Hepatocyte (in vitro differentiated cells): ENCODE results near the gene PDZRN4.

Experiments
- EZH2 ChIP-seq: fragments of 200-600 bp; sonication (generic); IDR thresholded peaks from 2 replicates; pipeline ENCODE4 v1.6.1; 2016; ENCODE audit warnings: antibody characterized with exemption, mild to moderate bottlenecking, borderline replicate concordance
- EZH2phosphoT487 ChIP-seq: fragments of 200-600 bp; sonication (generic); IDR thresholded peaks from one replicate; pipeline ENCODE4 v1.6.1; 2018; ENCODE audit warnings: antibody characterized with exemption, mild to moderate bottlenecking, low read depth, moderate library complexity; ENCODE audit not compliant: unreplicated experiment, severe bottlenecking
- TF ChIP-seq, protein P1 (sequence below): fragments of 200-600 bp; sonication (generic); IDR thresholded peaks from 2 replicates; pipeline ENCODE4 v1.5.1; 2016; ENCODE audit warnings: antibody characterized with exemption, mild to moderate bottlenecking; ENCODE audit not compliant: poor library complexity

DNA sequence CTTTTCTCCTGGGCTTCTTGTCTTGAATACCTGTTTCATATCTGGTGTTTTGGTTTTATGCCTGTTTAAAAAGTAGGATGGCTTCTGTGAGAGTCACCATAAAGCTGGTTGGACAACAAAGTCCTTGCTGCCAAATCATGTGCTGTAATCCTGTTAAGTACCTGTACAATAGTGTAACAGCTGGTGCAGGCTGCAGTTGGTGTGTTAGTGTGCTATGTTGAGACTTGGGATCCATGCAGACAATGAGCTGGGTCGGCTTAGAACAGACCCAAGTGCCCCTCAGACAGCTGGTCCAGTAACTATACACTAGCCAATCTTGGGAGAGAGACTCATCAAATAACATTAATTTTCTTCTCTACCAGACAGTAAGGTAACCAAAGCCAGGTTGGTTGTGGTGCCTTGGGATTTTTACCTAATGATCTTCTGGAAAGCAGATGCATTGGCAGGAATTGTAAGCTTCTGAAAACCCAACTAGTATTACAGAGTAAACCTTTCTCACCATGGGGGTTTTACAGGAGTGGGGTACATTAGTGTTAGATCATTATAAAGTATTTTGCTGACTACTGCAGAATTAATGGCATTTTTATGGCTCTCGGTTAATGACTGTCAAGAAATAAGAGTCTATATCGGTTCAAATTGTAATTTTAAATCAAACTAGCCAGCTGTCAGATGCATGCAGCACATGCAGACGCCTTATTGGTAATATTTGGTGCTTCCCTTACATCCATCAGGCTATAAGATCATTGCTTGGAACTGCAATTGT, 231.2 kb downstream of the PDZRN4 start:
- TF ChIP-seq, protein P1, sequence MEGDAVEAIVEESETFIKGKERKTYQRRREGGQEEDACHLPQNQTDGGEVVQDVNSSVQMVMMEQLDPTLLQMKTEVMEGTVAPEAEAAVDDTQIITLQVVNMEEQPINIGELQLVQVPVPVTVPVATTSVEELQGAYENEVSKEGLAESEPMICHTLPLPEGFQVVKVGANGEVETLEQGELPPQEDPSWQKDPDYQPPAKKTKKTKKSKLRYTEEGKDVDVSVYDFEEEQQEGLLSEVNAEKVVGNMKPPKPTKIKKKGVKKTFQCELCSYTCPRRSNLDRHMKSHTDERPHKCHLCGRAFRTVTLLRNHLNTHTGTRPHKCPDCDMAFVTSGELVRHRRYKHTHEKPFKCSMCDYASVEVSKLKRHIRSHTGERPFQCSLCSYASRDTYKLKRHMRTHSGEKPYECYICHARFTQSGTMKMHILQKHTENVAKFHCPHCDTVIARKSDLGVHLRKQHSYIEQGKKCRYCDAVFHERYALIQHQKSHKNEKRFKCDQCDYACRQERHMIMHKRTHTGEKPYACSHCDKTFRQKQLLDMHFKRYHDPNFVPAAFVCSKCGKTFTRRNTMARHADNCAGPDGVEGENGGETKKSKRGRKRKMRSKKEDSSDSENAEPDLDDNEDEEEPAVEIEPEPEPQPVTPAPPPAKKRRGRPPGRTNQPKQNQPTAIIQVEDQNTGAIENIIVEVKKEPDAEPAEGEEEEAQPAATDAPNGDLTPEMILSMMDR, result no peak
- TF ChIP-seq EZH2 (no peak), EZH2phosphoT487 (no peak)
